K562 (cell line): ENCODE measurements around the gene NOM1. TPM values are rescaled to one million over a fixed set of nuclear protein-coding genes. Genes with fewer than 3 reads are reported as not detected.

Experiments
- C11orf30 ChIP-seq: fragments of 450-650 bp; IDR thresholded peaks from 2 replicates; pipeline ENCODE4 v1.6.1; 2016; ENCODE audit warnings: low read depth, mild to moderate bottlenecking
- CBX2 ChIP-seq: fragments of 200-600 bp; sonication (generic); IDR thresholded peaks from one replicate; pipeline ENCODE4 v1.6.1; 2012; ENCODE audit warnings: mild to moderate bottlenecking, low read length, inconsistent platforms; ENCODE audit not compliant: insufficient read depth, poor library complexity, severe bottlenecking
- FOXK1 ChIP-seq: sonication (generic); formaldehyde crosslinking; IDR thresholded peaks from 2 replicates; pipeline ENCODE4 v1.8.0; 2022; ENCODE audit warnings: missing genetic modification reagents, mild to moderate bottlenecking, borderline replicate concordance
- HMGN3 ChIP-seq: IDR thresholded peaks from 2 replicates; pipeline ENCODE4 v1.6.1; 2011; ENCODE audit warnings: borderline replicate concordance, low read depth, mild to moderate bottlenecking, mixed read lengths, low read length; ENCODE audit not compliant: insufficient read length; ENCODE audit errors: extremely low read depth
- HOXB6 ChIP-seq: fragments of 250-450 bp; sonication (Bioruptor Pico); IDR thresholded peaks from 2 replicates; pipeline ENCODE4 v1.5.1; 2022; ENCODE audit warnings: mild to moderate bottlenecking, borderline replicate concordance
- ID3 ChIP-seq, 2 experiments: fragments of 250-450 bp in 1 of 2; fragments of 450-650 bp in 1 of 2; sonication (Bioruptor Pico) in 1 of 2; IDR thresholded peaks; 2 replicates each; pipeline versions ENCODE4 v1.6.1 to v1.8.0; 2016 to 2021; ENCODE audit warnings: mild to moderate bottlenecking in 2 of 2, moderate library complexity in 2 of 2, missing compliant biosample characterization in 1 of 2, missing genetic modification characterization in 1 of 2
- JUNB ChIP-seq: fragments of 450-650 bp; formaldehyde crosslinking; conservative IDR thresholded peaks from 2 replicates; pipeline ENCODE4 v1.4.0; 2020; ENCODE audit warnings: mild to moderate bottlenecking
- KDM1A ChIP-seq, 2 experiments: fragments of 450-650 bp; IDR thresholded peaks; 2 replicates each; pipeline ENCODE4 v1.6.1; 2016; ENCODE audit warnings: mild to moderate bottlenecking in 2 of 2
- KLF10 ChIP-seq: fragments of 250-450 bp; sonication (Bioruptor Pico); IDR thresholded peaks from 2 replicates; pipeline ENCODE4 v1.6.1; 2021; ENCODE audit warnings: matching md5 sums
- L3MBTL2 ChIP-seq: fragments of 450-650 bp; IDR thresholded peaks from 2 replicates; pipeline ENCODE4 v1.6.1; 2016; ENCODE audit warnings: mild to moderate bottlenecking, moderate library complexity
- MAFK ChIP-seq: IDR thresholded peaks from 2 replicates; pipeline ENCODE4 v1.6.1; 2011; ENCODE audit warnings: low read length, improper control_type of control experiment
- MIER1 ChIP-seq: fragments of 450-650 bp; IDR thresholded peaks from 2 replicates; pipeline ENCODE4 v1.6.1; 2016; ENCODE audit warnings: antibody characterized with exemption, mild to moderate bottlenecking, low read depth
- MXI1 ChIP-seq: IDR thresholded peaks from 2 replicates; pipeline ENCODE4 v1.6.1; 2011; ENCODE audit warnings: low read depth, mild to moderate bottlenecking, improper control_type of control experiment, low read length
- NCOR1 ChIP-seq: fragments of 450-650 bp; IDR thresholded peaks from 2 replicates; pipeline ENCODE4 v1.6.1; 2016; ENCODE audit warnings: mild to moderate bottlenecking, moderate library complexity
- RBFOX2 ChIP-seq: fragments of 200-400 bp; formaldehyde crosslinking; IDR thresholded peaks from 2 replicates; pipeline ENCODE4 v1.6.1; 2017; ENCODE audit warnings: low read depth, mild to moderate bottlenecking, low read length, moderate library complexity
- RBM17 ChIP-seq: fragments of 200-400 bp; formaldehyde crosslinking; IDR thresholded peaks from 2 replicates; pipeline ENCODE4 v1.6.1; 2017; ENCODE audit warnings: low read depth, mild to moderate bottlenecking, low read length, borderline replicate concordance
- SAP30 ChIP-seq: fragments of 200-600 bp; sonication (generic); IDR thresholded peaks from 2 replicates; pipeline ENCODE4 v1.6.1; 2012; ENCODE audit warnings: borderline replicate concordance, low read depth, mild to moderate bottlenecking, moderate library complexity, low read length, control low read depth, inconsistent platforms; ENCODE audit not compliant: insufficient read depth, poor library complexity, severe bottlenecking
- SIN3A ChIP-seq, 2 experiments: fragments of 150-350 bp in 1 of 2; IDR thresholded peaks; 2 replicates each; pipeline ENCODE4 v1.6.1; 2011 to 2016; ENCODE audit warnings: borderline replicate concordance in 2 of 2, low read depth in 2 of 2, low read length in 2 of 2, mild to moderate bottlenecking in 2 of 2, moderate library complexity in 2 of 2; ENCODE audit not compliant: control insufficient read depth in 1 of 2
- SRSF1 ChIP-seq: fragments of 200-400 bp; formaldehyde crosslinking; IDR thresholded peaks from 2 replicates; pipeline ENCODE4 v1.6.1; 2017; ENCODE audit warnings: mild to moderate bottlenecking, low read depth, low read length, moderate library complexity
- TBP ChIP-seq: optimal IDR thresholded peaks from 2 replicates; pipeline ENCODE3; 2011; ENCODE audit warnings: low read depth, low read length, improper control_type of control experiment
- YBX1 ChIP-seq: fragments of 450-650 bp; IDR thresholded peaks from 2 replicates; pipeline ENCODE4 v1.7.1; 2016; ENCODE audit warnings: mild to moderate bottlenecking
- ZBTB7A ChIP-seq: IDR thresholded peaks from 2 replicates; pipeline ENCODE4 v1.6.1; 2011; ENCODE audit warnings: low read depth, mild to moderate bottlenecking, low read length, moderate library complexity, borderline replicate concordance; ENCODE audit not compliant: control insufficient read depth
- ZNF395 ChIP-seq: fragments of 200-800 bp; sonication (Bioruptor generic); IDR thresholded peaks from 2 replicates; pipeline ENCODE4 v1.6.1; 2017; ENCODE audit warnings: missing genetic modification characterization, missing compliant biosample characterization
- ZNF740 ChIP-seq, 3 experiments: fragments of 200-800 bp in 1 of 3; sonication (Bioruptor generic) in 1 of 3; sonication (generic) in 1 of 3; formaldehyde crosslinking in 1 of 3; IDR thresholded peaks; 2 replicates each; pipeline versions ENCODE4 v1.6.1 to v1.8.0; 2016 to 2022; ENCODE audit warnings: mild to moderate bottlenecking in 2 of 3, missing compliant biosample characterization in 2 of 3, missing genetic modification characterization in 2 of 3, missing genetic modification reagents in 1 of 3
- polyA plus RNA-seq, 8 experiments: library from polyadenylated mRNA; depleted of rRNA in 4 of 8; stranded (reverse) in 5 of 8; unstranded in 3 of 8; fragments of >200 nt; fragmentation: Nextera tagmentation in 2 of 8; fragmentation: Illumina TruSeq in 1 of 8; extraction: Ambion mirVana in 2 of 8; extraction: Trizol in 1 of 8; gene quantifications; 2 replicates each; pipeline versions ENCODE4 v1.2.1 to v1.2.3, GENCODE V29; 2011 to 2014; ENCODE audit warnings: inconsistent platforms in 1 of 8, missing spikeins in 1 of 8
- total RNA-seq, 7 experiments: library from RNA; depleted of rRNA in 6 of 7; stranded (reverse); fragments of >200 nt in 6 of 7; fragmentation: Illumina TruSeq in 2 of 7; extraction: Trizol in 2 of 7; gene quantifications; 2 replicates each; pipeline versions ENCODE4 v1.2.1 to v1.2.3, GENCODE V29; 2011 to 2021; ENCODE audit warnings: low replicate concordance in 1 of 7

Gene NOM1
- total and polyA plus RNA-seq, 9 of the 15 experiments (the other 6 are each of a cell fraction or from before 2014, with no cell fraction given), result 6.8 to 47.3 (median 37.4) TPM

- TF ChIP-seq RBFOX2 (peak; percentile 31; the same call in 1 of the 2 replicates), C11orf30 (no peak), KDM1A (IDR thresholded peaks at IDR 0.05) (no peak), MAFK (no peak), KLF10 (CRISPR knock-in tag) (no peak), ID3 (CRISPR knock-in tag; IDR thresholded peaks at IDR 0.05) (no peak), ID3 (tag; IDR thresholded peaks at IDR 0.05) (no peak), TBP (peak; percentile 8), JUNB (CRISPR knock-in tag) (no peak), ZNF395 (no peak), FOXK1 (CRISPR knock-in tag) (no peak), HOXB6 (CRISPR knock-in tag) (no peak), SRSF1 (no peak), SAP30 (no peak), ZNF740 (CRISPR knock-in tag; IDR thresholded peaks at IDR 0.05) (no peak), ZNF740 (tag; IDR thresholded peaks at IDR 0.05) (no peak), CBX2 (no peak), NCOR1 (0 out of 2 replicates have a peak, but pooled peaks have one; percentile 29), ZBTB7A (peak; percentile 95), MIER1 (no peak), YBX1 (no peak), MXI1 (no peak), SIN3A (IDR thresholded peaks at IDR 0.05; ENCODE audit: borderline replicate concordance in 2 of 2, control insufficient read depth in 1 of 2, low read depth in 2 of 2, low read length in 2 of 2) (no peak), L3MBTL2 (0 out of 2 replicates have a peak, but pooled peaks have one; percentile 27), RBM17 (no peak), HMGN3 (peak; percentile 42)
Observed at GRCh38 chr7:156998988-156999957, 49.8 kb downstream of the NOM1 start (continued).
